Kidney (tissue), 14 donors: ENCODE results near the gene GRAMD4. TPM values are rescaled to one million over a fixed set of nuclear protein-coding genes. Genes with fewer than 3 reads are reported as not detected.

ENCODE experiments used
- DNase-seq, 5 donors: peaks; one replicate each; pipeline ENCODE4 v3.0.0-alpha.2; 2013 to 2020
- FAIRE-seq: peaks from 2 replicates; lab custom pipeline; 2012; peaks lifted over from hg19 to GRCh38; lab: Jason Lieb, UNC
- H3K27ac ChIP-seq, 2 donors: one replicate each; pipeline ENCODE4 v1.7.0; 2013; ENCODE audit warnings: low read depth in 2 of 2, low read length in 2 of 2, inconsistent platforms in 1 of 2
- H3K27me3 ChIP-seq: one replicate; pipeline ENCODE4 v1.7.1; 2013; ENCODE audit warnings: low read length, inconsistent platforms; ENCODE audit not compliant: control insufficient read depth, insufficient read depth
- H3K36me3 ChIP-seq, 3 donors: one replicate each; pipeline versions ENCODE4 v1.7.0 to v1.7.1; 2013; ENCODE audit warnings: low read length in 3 of 3, control low read depth in 1 of 3, inconsistent platforms in 1 of 3; ENCODE audit not compliant: insufficient read depth in 3 of 3, control insufficient read depth in 2 of 3
- H3K4me1 ChIP-seq, 3 donors: one replicate each; pipeline versions ENCODE4 v1.7.0 to v1.7.1; 2013; ENCODE audit warnings: low read length in 3 of 3, inconsistent platforms in 1 of 3, low read depth in 1 of 3; ENCODE audit not compliant: control insufficient read depth in 2 of 3, insufficient read depth in 2 of 3
- H3K4me3 ChIP-seq, 3 donors: one replicate each; pipeline versions ENCODE4 v1.7.0 to v1.8.1; 2013; ENCODE audit warnings: low read length in 3 of 3, control low read depth in 1 of 3, inconsistent platforms in 1 of 3
- H3K9ac ChIP-seq, 3 donors: one replicate each; pipeline versions ENCODE4 v1.7.0 to v1.7.1; 2013; ENCODE audit warnings: low read length in 3 of 3, control low read depth in 1 of 3, inconsistent platforms in 1 of 3
- H3K9me3 ChIP-seq, 3 donors: one replicate each; pipeline versions ENCODE4 v1.7.0 to v1.7.1; 2013; ENCODE audit warnings: low read length in 3 of 3, control low read depth in 1 of 3, inconsistent platforms in 1 of 3; ENCODE audit not compliant: control insufficient read depth in 2 of 3, insufficient read depth in 1 of 3
- intact Hi-C: fragments of 100-400 bp; cut with DNase I; formaldehyde crosslinking; loops from one replicate; pipeline ENCODE4 v1.11.1; 2022
- polyA plus RNA-seq: library from polyadenylated mRNA; stranded (reverse); fragments of 350-450 nt; fragmentation: Illumina TruSeq; extraction: RNeasy Lipid Tissue Mini Kit (QIAGEN cat#74804); gene quantifications from one replicate; pipeline ENCODE4 v1.2.3, GENCODE V29; 2014; ENCODE audit warnings: low read depth, low replicate concordance; ENCODE audit not compliant: insufficient read depth
- total RNA-seq: library from RNA; stranded (reverse); fragmentation: NEBNext Ultra II Directional; extraction: Animal tissue kit (Norgen Biotek cat#: 25700); gene quantifications from one replicate; pipeline ENCODE4 v1.2.1, GENCODE V29; 2021
- TF ChIP-seq, protein P1 (sequence below): IDR thresholded peaks from 3 replicates; pipeline ENCODE4 v1.5.1; 2012; ENCODE audit warnings: mild to moderate bottlenecking, moderate library complexity, borderline replicate concordance; ENCODE audit not compliant: insufficient read depth; ENCODE audit errors: extremely low read depth
- donor health status: control.
- donor health status: control.
- donor health status: control.
- donor health status: control.
- donor health status: control.
- donor health status: DM: yes; HTN: yes; CAD: no.
- donor health status: Normal renal cell carcinoma (clear cell type).

Gene GRAMD4
- total and polyA plus RNA-seq, 2 donors from 2014 or later, result 12.1 to 58.2 TPM

DNA sequence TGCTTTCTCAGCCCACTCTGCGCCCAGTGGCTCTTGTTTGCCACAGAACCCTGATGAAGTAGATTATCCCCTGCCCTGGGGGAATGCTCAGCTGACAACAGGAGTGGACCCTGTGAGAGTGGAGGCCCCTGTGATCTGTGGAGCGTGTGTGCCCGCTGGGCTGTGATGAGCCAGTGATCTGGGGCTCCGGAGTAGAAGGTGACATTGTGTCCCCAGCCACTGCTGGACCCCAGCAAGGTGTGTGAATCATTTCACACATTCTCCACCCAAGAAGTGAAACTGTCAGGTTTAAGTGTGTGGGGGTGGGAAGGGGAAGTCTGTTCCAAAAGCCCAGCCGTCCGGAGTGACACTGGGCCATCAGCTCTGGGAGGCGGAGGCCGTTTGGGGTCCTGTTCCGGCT is 33.1 kb upstream of the GRAMD4 start:
- H3K27me3 ChIP-seq, result no peaks in the 10 kb centered on the region
- FAIRE-seq, result no peak
- intact Hi-C loops, result no loop called here
- H3K9ac ChIP-seq, result no peak overlapping the region
- H3K4me1 ChIP-seq, result peaks cover 0 to 17% (median 3%) of the 10 kb centered on the region in 3 donors
- no peak overlapping the region for H3K4me3 ChIP-seq
- TF ChIP-seq, protein P1, sequence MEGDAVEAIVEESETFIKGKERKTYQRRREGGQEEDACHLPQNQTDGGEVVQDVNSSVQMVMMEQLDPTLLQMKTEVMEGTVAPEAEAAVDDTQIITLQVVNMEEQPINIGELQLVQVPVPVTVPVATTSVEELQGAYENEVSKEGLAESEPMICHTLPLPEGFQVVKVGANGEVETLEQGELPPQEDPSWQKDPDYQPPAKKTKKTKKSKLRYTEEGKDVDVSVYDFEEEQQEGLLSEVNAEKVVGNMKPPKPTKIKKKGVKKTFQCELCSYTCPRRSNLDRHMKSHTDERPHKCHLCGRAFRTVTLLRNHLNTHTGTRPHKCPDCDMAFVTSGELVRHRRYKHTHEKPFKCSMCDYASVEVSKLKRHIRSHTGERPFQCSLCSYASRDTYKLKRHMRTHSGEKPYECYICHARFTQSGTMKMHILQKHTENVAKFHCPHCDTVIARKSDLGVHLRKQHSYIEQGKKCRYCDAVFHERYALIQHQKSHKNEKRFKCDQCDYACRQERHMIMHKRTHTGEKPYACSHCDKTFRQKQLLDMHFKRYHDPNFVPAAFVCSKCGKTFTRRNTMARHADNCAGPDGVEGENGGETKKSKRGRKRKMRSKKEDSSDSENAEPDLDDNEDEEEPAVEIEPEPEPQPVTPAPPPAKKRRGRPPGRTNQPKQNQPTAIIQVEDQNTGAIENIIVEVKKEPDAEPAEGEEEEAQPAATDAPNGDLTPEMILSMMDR, result no peak
- no peaks in the 10 kb centered on the region for H3K9me3 ChIP-seq
- no peaks in the 10 kb centered on the region for H3K36me3 ChIP-seq
- peak in 1 of 5 donors; percentile 71 for DNase-seq
- H3K27ac ChIP-seq, result no peak overlapping the region

DNA sequence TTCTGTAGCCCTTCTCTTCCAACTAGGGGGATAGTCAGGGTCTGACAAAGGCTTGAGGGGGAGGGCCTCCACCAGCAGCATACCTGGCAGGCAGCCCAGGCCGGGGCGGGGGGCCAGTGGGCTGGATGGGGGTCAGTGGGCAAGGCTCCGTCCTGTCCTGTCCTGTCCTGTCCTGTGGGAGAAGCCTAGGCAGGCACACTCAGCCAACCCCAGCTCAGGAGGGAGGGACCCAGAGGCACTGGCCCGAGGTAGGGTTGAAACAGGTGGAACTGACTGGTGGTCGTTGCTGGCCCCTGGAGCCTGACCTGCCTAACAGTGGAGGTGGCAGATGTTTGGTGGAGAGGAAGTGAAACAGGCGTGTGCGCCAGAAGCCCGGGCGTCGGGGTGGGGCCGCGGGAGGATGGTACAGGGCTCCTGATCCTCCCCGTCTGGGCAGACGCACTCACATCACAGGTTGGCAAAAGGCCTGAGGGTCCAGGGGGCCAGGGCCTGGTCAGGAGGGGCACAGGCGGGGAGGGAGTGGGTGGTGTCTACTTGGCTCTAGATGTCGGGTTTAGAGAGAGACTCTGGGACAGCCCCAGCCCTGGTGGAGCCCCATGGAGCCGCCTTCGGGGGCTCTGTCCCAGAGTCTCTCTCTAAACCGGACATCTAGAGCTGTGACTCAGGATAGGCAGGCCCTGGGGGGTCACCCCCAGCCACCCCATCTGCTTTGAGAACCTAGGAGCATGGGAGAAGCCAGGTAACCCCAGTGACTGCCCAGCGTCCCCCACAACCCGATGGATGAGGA is 32.5 kb upstream of the GRAMD4 start:
- Histone ChIP-seq H3K9ac (no peak overlapping the region), H3K36me3 (no peaks in the 10 kb centered on the region), H3K4me3 (no peak overlapping the region), H3K9me3 (no peaks in the 10 kb centered on the region), H3K27ac (no peak overlapping the region), H3K4me1 (peaks cover 0 to 15% (median 3%) of the 10 kb centered on the region in 3 donors), H3K27me3 (no peaks in the 10 kb centered on the region)
- TF ChIP-seq, protein P1, result no peak
- DNase-seq, result peak; percentile 55 to 84 (median 77)
- intact Hi-C loops, result no loop called here
- no peak for FAIRE-seq

DNA sequence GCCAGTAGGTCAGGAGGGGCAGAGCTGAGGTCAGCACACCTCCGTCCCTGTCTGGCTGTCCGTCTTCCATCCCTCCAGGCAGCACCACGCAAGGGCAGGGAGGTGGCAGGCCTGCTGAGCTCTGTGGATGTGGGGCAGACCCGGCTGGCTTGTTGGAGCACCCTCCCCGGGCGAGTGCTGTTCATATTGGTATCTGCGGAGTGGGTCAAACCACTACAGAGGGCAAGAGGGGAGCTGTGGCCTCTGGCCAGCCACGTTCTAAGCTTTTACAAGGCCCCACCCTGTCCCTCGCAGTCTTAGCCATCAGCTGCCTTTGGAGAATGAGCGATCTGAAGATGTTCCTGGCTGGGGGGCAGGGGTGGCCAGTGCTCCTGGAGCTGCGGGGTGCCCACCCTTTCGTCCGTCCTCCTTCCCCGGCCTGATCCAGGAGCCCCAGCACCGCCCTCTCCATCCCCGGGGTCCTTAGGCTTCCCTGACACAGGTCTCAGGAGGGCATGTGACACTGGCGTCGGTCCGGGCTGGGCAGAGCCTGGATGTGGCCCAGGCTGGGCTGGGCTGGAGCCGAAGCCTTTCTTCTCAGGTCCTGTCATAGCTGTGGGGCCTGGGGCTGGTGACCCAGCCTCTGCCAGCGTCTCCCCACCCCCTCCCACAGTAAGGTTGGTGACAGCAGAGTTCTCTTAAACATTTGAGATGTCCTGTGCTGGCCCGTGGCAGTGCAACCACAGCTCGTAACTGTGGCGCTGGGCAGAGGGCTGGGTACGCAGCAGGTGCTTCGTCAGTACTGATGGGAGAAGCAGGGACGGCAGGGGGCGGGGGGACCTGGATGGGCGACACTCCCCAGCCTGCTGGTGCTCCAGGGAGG is 31.7 kb upstream of the GRAMD4 start:
- no peaks in the 10 kb centered on the region for H3K27me3 ChIP-seq
- no peak overlapping the region for H3K4me3 ChIP-seq
- DNase-seq (peak in 1 of 5 donors; percentile 77), FAIRE-seq (no peak)
- H3K9me3 ChIP-seq, result no peaks in the 10 kb centered on the region
- TF ChIP-seq, protein P1, result no peak
- no peak overlapping the region for H3K9ac ChIP-seq
- peaks cover 0 to 15% (median 3%) of the 10 kb centered on the region in 3 donors for H3K4me1 ChIP-seq
- intact Hi-C loops, result no loop called here
- no peak overlapping the region for H3K27ac ChIP-seq
- H3K36me3 ChIP-seq, result no peaks in the 10 kb centered on the region
